Measurements from ENCODE around the gene HOXD9. TPM values are rescaled to one million over a fixed set of nuclear protein-coding genes. Genes with fewer than 3 reads are reported as not detected.
A peak's percentile ranks its signal among the peaks of the same experiment; 100 is the strongest.

HOXD9 gene
- polyA plus RNA-seq, 1 experiment: not detected

GRCh38 chr2:176131848-176132158, 9.3 kb downstream of the HOXD9 start:
- no peak for TF ChIP-seq CTCF (IDR thresholded peaks at IDR 0.05; ENCODE audit: low read depth, low read length)
- Histone ChIP-seq H3K4me3 (ENCODE audit: low read depth, low read length) (no peak overlapping the region), H3K9me3 (ENCODE audit: control insufficient read depth, insufficient read depth, low read length) (peaks cover 4% of the 10 kb centered on the region; the same call in 1 of the 2 replicates), H3K27me3 (ENCODE audit: control insufficient read depth, insufficient read depth, low read length) (peaks cover 86% of the 10 kb centered on the region), H3K27ac (ENCODE audit: low read depth, low read length) (no peak overlapping the region)
- no peak for DNase-seq (ENCODE audit: low read depth, low spot score)
- POLR2A ChIA-PET: no interaction called here
- CTCF ChIA-PET: interaction anchor here (0.8 to 5.0 kb wide), 11 partner anchors 8 to 1017 kb away, joined by 3 to 33 read pairs (median 7); no protein-coding TSS in a partner anchor

DNA sequence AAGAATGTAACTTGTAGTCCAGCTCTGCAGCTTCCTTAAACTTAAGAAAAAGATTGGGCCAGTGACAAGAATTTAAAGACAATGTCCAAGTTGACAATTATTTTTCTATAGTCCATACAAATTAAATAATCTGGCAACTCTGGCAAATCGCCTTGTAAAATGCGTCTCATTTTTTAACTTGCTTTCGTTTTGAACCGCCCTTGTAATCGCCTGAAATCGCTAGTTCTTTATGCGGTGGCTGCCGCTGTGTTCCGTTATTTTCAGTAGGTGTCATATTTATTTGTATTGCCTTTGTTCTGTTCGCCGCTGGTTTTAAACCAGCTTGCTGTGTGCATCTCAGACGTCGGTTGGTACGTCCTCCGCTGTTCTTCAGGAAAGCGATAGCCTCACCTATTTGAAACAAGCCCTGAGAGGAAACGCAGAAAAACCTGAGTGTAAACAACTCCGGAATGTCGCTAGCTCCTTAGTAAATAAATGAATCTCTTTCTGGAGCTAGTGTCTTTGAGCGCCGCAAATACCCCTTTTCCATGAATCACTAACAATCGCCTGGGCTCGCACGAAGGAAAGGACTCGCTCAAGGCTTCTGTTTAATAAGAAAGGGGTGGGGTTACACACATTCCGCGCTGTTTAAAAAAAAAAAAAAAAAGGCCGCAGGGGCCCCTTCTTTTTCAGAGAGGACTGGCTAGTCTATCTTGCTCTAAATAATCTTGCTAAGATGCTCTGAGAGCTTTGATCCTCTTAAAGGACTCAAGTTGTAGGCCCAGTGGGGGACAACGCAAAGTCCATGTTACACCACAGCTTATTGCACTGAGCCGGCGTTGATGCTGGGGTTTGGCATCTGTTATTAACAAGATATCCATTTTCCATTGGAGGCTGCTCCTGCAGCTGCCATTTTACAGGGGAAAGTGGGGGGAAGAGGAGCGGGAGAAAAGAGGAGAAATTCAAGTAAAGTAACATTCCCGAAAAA, 10.0 kb downstream of the HOXD9 start:
- H3K27me3 ChIP-seq (ENCODE audit: control insufficient read depth, insufficient read depth, low read length): peaks cover 87% of the 10 kb centered on the region
- no peak overlapping the region for H3K27ac ChIP-seq (ENCODE audit: low read depth, low read length)
- DNase-seq (ENCODE audit: low read depth, low spot score): no peak
- CTCF ChIA-PET: interaction anchor here (0.6 to 5.0 kb wide), 16 partner anchors 8 to 1017 kb away, joined by 3 to 33 read pairs (median 4); no protein-coding TSS in a partner anchor
- H3K9me3 ChIP-seq (ENCODE audit: control insufficient read depth, insufficient read depth, low read length): peaks cover 8% of the 10 kb centered on the region; the same call in 1 of the 2 replicates
- peak overlapping the region; percentile 35 for H3K4me3 ChIP-seq (ENCODE audit: low read depth, low read length)
- POLR2A ChIA-PET: interaction anchor here (0.6 kb wide), 1 partner anchor 522 kb away, joined by 7 read pairs; no protein-coding TSS in a partner anchor
- TF ChIP-seq CTCF (IDR thresholded peaks at IDR 0.05; ENCODE audit: low read depth, low read length): no peak

- no peak for DNase-seq (ENCODE audit: low read depth, low spot score)
- Histone ChIP-seq H3K27ac (ENCODE audit: low read depth, low read length) (no peak overlapping the region), H3K9me3 (ENCODE audit: control insufficient read depth, insufficient read depth, low read length) (peaks cover 8% of the 10 kb centered on the region; the same call in 1 of the 2 replicates), H3K4me3 (ENCODE audit: low read depth, low read length) (no peak overlapping the region), H3K27me3 (ENCODE audit: control insufficient read depth, insufficient read depth, low read length) (peaks cover 88% of the 10 kb centered on the region)
- CTCF ChIA-PET: interaction anchor here (0.7 to 5.0 kb wide), 8 partner anchors 7 to 681 kb away, joined by 3 to 31 read pairs (median 4); no protein-coding TSS in a partner anchor
- TF ChIP-seq CTCF (IDR thresholded peaks at IDR 0.05; ENCODE audit: low read depth, low read length): no peak
- POLR2A ChIA-PET: interaction anchor here (0.6 kb wide), 1 partner anchor 521 kb away, joined by 7 read pairs; no protein-coding TSS in a partner anchor
These were observed 10.9 kb downstream of the HOXD9 start for GRCh38 chr2:176133389-176133788.

DNA sequence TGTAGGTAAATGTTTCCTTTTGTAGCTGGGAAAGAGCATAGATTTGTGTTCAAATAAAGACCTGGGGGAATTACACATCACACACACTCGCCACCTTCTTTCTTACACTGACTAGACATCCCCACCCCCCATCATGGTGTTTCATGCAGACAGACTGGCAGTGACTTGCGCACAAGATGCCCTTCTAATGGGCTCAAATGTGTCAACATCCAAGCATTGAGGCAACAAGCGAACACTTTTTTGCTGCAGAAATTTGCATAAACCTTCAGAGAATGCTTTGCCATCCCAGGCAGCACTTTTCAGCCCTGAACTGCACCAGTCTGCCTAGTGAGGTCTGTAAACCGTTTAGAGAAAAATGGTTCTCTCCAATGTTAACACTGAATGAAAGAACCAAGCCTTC, 11.5 kb downstream of the HOXD9 start:
- ChIA-PET CTCF (interaction anchor here (1.0 to 5.0 kb wide), 3 partner anchors 321 to 518 kb away, joined by 4 to 31 read pairs (median 5); no protein-coding TSS in a partner anchor), POLR2A (no interaction called here)
- peaks cover 88% of the 10 kb centered on the region for H3K27me3 ChIP-seq (ENCODE audit: control insufficient read depth, insufficient read depth, low read length)
- TF ChIP-seq CTCF (IDR thresholded peaks at IDR 0.05; ENCODE audit: low read depth, low read length): no peak
- DNase-seq (ENCODE audit: low read depth, low spot score): no peak
- H3K27ac ChIP-seq (ENCODE audit: low read depth, low read length): no peak overlapping the region
- H3K4me3 ChIP-seq (ENCODE audit: low read depth, low read length): no peak overlapping the region
- H3K9me3 ChIP-seq (ENCODE audit: control insufficient read depth, insufficient read depth, low read length): peaks cover 10% of the 10 kb centered on the region

GRCh38 chr2:176135035-176135440, 12.5 kb downstream of the HOXD9 start:
- ChIA-PET POLR2A (no interaction called here), CTCF (no interaction called here)
- Histone ChIP-seq H3K27ac (ENCODE audit: low read depth, low read length) (no peak overlapping the region), H3K4me3 (ENCODE audit: low read depth, low read length) (no peak overlapping the region), H3K9me3 (ENCODE audit: control insufficient read depth, insufficient read depth, low read length) (peaks cover 8% of the 10 kb centered on the region), H3K27me3 (ENCODE audit: control insufficient read depth, insufficient read depth, low read length) (peaks cover 90% of the 10 kb centered on the region)
- TF ChIP-seq CTCF (IDR thresholded peaks at IDR 0.05; ENCODE audit: low read depth, low read length): no peak
- DNase-seq (ENCODE audit: low read depth, low spot score): no peak

All from AG04450 (cell line).